Fibroblast of skin of scalp (primary cell): Measurements from ENCODE around the gene CRB2.
"Not testable (repeated sequence)": the region's sequence is repeated elsewhere in the genome, so short reads cannot be mapped to it uniquely, and the experiment has no call there.

Experiments
- DNase-seq: peaks from one replicate; pipeline ENCODE4 v3.0.0-alpha.2; 2013

Gene CRB2

DNA sequence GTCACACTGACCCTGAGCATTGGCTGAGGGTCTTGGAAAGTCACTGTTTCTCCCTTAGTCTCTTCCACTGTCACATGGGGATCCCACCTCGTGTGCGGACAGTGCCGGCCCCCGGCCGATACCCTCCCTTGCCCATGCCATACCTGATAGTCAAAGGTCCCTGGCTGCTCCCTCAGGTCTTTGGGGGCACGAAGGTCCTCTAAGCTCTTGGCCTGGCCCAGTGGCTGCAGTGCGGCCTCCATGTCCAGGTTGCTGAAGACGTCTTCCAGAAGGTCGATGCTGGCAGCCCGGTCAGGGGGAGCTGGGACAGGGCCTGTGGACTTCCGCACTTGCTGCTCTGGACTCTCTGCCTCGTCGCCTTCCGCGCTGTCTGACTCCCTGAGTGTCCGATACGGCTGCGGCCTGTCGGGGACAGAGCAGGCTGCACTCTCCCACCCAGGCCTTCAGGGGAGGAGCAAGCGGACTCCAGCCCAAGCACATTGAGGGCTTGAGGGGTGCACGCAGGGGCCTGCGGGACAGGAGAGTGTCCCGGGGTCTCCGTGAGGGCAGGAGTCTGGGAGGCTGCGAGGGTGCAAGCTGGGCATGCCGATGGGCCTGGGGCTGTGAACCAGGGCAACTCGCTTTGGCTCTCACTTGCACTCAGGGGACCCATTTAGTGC, 27.6 kb downstream of the CRB2 start:
- DNase-seq, result no peak

GRCh38 chr9:123387686-123388085, 31.7 kb downstream of the CRB2 start:
- DNase-seq, result no peak

GRCh38 chr9:123389070-123389469, 33.1 kb downstream of the CRB2 start:
- no peak for DNase-seq

- DNase-seq, result no peak
Observed at GRCh38 chr9:123389698-123390097, 33.7 kb downstream of the CRB2 start.

DNA sequence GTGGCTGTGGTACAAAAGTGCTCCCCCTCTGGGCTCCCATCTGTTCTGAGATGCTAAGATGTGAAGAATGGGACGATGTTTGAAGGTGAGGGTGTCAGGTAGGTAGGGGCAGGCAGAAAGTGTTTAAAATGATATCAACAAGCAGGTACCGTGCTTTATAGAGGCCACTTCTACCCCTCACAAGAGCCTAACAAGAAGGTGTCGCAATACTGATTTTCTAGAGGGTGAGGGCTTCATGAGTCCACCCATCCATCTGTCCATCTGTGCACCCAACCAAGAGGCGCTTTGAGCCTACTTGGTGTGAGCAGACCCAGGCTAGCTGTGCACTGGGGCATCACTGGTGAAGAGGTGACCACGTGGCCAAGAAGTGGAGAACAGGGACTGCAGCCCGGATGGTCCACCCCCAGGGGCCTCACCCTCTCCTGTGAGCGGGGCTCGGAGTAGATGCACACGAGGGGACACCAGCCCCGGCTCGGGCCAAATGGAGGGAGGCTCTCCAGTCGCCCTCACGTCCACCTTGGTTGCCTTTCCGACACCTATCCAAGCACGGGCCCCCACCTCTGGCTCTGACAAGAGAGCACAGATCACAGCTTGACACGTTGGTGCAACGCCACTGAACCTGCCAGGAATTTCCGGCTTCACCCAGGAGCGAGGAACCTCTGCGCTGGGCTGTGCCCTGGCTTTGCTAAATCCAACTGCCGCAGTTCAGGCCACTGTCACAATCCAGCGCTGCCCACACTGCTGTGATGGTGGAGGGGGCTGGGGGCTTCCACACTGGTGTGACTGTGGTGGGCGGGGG, 34.5 kb downstream of the CRB2 start:
- DNase-seq, result no peak

GRCh38 chr9:123391233-123391632, 35.2 kb downstream of the CRB2 start:
- no peak for DNase-seq

DNA sequence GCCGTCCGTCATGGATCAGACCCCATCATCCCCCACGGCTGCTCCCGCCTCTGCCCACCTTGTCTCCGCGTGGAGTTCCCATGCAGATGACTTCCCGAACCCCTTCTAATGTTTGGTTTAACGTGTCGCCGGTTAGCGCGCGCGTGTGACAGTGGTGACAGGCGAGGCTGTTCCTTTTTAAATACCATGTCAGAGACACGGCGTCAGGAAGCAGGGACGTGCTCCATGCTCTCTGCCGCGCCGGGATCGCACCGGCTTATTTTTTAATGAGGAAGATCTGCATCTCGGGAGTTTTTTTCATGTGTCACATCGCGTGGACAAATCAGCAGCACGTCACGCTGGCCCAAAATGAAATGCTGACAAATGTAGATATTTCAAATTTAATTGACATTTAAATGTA, 35.9 kb downstream of the CRB2 start:
- no peak for DNase-seq

- DNase-seq, result no peak
Observed at GRCh38 chr9:123392802-123393201, 36.8 kb downstream of the CRB2 start.

DNA sequence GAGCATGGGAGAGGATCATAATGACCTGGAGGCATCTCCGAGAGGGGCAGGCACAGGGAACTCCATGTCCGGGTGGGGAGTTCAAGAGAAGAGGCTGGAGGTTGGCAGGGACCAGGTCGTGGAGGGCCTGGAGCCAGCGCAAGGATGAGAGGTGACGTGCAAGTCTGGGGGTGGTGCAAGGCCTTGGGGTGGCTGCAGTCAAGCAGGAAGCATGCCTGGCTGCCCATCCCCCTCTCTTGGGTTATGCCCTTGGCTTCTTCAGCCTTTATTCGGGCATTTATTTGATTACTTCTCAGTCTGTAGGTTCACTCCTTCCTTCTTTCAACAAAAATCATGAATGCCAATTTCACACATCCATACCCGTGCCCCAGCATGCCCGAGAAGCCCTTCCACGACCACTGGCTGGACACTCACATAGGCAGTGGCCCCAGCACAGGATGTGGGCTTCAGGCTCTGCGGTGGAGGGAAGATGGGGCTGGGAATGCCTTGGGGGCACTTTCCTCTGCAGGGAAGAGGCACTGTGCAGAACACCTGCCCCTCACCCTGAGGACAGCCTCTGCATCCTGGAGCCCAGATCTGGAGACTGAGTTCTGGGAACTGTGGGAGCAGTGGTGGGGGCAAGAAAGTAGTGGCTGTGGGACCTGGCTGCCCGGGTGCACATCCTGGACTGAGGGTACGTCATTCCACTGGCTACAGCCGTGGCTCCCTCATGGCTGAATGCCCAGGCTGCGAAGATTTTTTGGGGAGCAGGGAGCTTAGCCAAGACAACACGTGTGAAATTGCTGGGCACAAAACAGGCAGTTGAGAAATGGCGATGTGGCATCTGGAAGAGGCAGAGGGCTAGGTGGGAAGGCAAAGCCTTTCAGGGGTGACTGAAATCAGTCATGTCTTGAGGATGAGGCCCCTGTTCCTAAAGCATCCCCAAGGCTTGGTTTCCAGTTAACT, 38.6 kb downstream of the CRB2 start:
- DNase-seq, result no peak

GRCh38 chr9:123395276-123395688, 39.3 kb downstream of the CRB2 start:
- peak; percentile 14 for DNase-seq

DNA sequence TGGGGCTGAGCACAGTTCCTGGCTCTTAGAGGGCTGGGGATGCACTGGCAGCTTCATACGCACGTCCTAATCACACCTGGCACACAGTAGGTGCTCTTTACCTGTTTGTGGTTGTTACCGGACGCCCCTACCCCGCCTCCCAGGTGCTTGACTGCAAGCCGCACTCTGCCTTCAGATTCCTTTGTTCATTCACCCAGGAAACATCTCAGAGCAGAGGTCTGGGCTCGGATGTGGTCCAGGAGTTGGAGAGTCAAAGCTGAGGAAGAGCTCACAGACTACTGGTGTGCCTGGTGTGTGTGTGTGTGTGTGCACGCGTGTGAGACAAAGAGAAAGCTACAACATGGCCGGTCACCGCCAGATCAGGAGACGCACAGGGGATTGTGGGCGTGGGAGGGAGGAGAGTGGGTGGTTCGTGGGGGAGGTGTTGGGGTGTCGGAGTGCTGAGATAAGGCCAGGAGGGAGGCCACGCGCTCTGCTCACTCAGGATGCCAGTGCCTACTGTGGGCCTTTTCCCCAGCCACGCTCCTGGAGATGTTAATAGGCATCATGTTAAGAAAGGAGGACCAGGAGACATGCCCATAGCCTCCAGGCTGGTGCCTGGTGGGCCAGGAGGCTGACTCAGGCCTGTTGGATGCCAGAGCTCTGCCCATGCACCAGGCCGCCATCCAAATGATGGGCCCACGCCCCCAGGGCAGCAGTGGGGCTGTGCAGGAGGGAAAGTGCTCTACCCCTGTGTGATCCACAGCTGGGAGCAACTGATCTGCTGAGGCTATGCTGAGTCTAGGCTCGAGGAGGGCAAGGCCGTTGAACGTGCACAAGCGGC, 39.9 kb downstream of the CRB2 start:
- no peak for DNase-seq

DNA sequence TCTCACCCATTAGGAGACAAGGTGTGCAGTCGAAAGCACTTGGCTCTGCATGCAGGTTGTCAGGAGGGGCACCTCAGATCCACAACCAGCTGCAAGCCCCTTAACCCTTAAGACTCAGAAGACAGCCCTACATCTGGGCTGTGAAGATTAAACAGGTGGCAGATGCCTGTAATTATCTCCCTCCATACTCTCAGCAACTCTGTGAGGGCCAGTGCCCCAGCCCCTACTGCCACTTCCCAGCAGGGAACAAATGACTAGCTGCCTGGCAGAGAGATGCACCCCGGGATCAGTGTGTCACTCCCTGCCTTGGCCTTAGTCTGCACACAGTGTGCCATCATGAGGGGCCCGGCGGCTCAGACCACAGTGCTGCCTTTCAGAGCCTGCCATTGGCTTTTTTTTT, 42.0 kb downstream of the CRB2 start:
- no peak for DNase-seq

GRCh38 chr9:123398938-123399337, 42.9 kb downstream of the CRB2 start:
- not testable (repeated sequence) for DNase-seq

DNA sequence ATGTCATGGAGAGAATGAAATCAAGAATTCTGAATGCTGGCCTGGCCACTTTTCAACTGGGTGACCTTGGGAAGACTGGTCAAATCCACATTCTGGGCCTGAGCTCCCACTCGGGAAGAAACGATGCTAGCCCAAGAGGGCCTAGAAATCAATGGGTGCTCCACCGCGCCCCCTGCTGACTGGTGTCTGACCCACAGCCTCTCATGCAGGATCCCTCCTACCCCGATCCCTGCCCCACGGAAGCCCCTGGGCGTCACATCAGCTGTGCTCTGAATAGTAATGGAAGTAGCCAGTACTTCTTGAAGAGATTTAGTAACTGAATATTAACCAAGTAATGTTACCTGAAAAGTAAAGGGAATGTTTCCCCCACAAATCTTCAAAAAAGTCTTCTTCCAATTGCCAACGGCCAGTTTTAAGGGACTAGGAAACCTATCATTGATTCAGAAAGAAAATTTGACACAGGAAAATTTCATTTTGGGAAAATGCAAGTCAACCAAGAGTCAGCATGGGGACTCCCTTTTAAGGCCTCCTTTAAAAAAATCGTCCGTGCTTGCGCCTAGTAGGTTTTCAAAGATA, 43.9 kb downstream of the CRB2 start:
- DNase-seq, result no peak

DNA sequence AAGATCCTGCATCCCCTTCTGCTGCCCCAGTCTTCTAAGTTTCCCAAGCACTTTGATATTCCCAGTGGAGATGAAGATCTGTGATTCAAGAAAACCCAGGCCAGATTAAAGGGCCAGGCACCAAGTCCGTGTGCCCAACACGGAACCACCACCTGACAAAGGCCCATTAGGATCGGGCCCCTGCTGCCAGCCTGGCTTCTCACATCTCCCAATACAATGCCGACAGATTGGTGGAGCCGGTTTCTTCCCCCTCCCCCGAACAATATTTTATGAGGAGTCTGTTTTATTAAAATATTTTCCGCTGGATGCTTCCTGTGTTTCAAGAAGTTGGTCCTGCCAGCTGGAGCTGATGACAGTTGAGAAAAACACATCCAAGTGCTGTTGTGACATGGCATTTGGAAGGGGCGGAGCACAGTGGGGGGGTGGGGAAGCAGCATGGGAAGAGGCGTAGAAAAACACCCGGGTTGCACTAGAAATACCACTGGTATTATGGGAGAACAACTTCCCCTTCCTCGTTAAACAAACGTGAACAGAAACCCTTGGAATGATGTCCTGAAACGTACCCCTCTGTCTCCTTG, 45.0 kb downstream of the CRB2 start:
- peak; percentile 51 for DNase-seq

DNA sequence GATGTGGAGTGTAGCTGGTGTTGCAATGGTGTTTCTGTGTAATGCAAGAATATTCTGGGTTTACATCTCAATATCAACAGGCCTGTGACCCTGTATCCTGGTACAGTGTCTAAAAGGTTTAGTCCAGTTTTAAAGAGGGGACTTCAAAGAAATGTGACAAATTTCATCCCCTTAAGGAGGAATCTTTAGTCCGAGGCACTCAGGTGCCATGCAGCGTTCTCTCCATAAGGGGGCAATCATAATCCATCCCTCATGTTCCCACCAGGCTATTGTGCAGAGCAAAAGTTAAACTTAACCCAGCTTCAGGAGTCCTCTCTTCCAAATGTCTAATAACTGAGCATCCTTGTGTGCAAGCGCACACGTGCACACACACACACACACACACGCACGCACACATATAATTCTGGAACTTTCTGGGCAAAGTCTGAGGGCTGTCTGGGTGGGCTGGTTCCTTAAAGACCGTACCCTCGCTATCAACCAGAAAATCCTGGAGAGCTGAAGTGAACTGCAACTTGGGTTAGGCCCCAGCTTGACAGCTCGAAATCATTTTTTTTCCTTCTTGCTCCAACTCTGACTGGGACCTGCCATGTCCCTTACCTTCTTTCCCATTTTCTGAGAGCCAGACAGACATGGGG, 46.0 kb downstream of the CRB2 start:
- DNase-seq, result peak; percentile 59

- no peak for DNase-seq
Observed at GRCh38 chr9:123402981-123403509, 47.0 kb downstream of the CRB2 start.

- no peak for DNase-seq
Observed at GRCh38 chr9:123406016-123406415, 50.0 kb downstream of the CRB2 start.

DNA sequence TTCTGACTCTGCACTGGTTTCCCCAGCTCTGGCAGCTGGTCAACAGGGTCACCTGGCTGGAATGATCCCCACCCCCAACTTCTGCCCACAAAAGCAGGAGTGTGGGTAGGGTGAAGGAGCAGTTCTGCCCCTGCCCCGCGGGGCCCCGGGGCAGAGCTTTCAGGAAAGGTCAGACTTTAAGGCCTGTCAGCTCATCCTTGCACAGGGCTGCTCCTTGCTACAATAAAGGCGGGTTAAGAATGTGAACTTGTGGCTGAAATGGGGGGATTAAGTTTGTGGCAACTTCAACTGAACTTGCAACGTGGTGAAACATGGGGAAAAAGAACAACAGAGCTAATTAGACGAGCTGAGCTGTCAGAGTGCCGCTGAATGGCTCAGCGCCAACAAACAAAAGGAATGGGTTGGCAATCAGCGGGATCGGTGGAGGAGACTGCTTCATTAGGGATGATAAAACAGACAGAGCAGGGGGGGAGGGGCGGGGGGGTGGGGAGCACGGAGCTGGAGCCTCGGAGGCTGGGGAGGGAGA, 50.8 kb downstream of the CRB2 start:
- DNase-seq, result peak; percentile 30

- DNase-seq, result peak; percentile 19
Observed at GRCh38 chr9:123407217-123407851, 51.3 kb downstream of the CRB2 start.
